Calu3 (cell line): ENCODE results near the gene MAD1L1. TPM values are rescaled to one million over a fixed set of nuclear protein-coding genes. Genes with fewer than 3 reads are reported as not detected.

Experiments
- BruUV-seq: library from RNA; stranded (reverse); fragments of 400-500 nt; replicated peaks from 2 replicates; lab custom pipeline; 2021; lab: Mats Ljungman, UMichigan
- CTCF ChIA-PET: fragments of 300-600 bp; sonication (Branson Sonifier 250); formaldehyde crosslinking; loops from one replicate; lab custom pipeline; 2022; ENCODE audit warnings: antibody characterized with exemption; lab: Charles Lee
- DNase-seq: peaks from one replicate; pipeline ENCODE4 v3.0.0; 2022
- H3K27ac Mint-ChIP-seq: one replicate; pipeline ENCODE4 v1.8.0; 2022; ENCODE audit warnings: mixed read lengths; ENCODE audit not compliant: unreplicated experiment
- H3K27me3 Mint-ChIP-seq: one replicate; pipeline ENCODE4 v1.8.0; 2022; ENCODE audit warnings: mixed read lengths; ENCODE audit not compliant: unreplicated experiment
- H3K36me3 Mint-ChIP-seq: one replicate; pipeline ENCODE4 v1.8.0; 2022; ENCODE audit warnings: mild to moderate bottlenecking, moderate library complexity, mixed read lengths; ENCODE audit not compliant: insufficient read depth, unreplicated experiment
- H3K4me1 Mint-ChIP-seq: one replicate; pipeline ENCODE4 v1.8.0; 2022; ENCODE audit warnings: mild to moderate bottlenecking, low read depth, mixed read lengths; ENCODE audit not compliant: unreplicated experiment
- H3K4me3 Mint-ChIP-seq: one replicate; pipeline ENCODE4 v1.8.0; 2022; ENCODE audit warnings: mild to moderate bottlenecking, low read depth, moderate library complexity, mixed read lengths; ENCODE audit not compliant: unreplicated experiment
- H3K9me3 Mint-ChIP-seq: one replicate; pipeline ENCODE4 v1.8.0; 2022; ENCODE audit warnings: low read depth, mixed read lengths; ENCODE audit not compliant: unreplicated experiment
- intact Hi-C: fragments of 100-400 bp; cut with micrococcal nuclease; formaldehyde crosslinking; loops from one replicate; pipeline ENCODE4 v1.10.0; 2022; ENCODE audit not compliant: unreplicated experiment
- total RNA-seq: library from RNA; stranded (reverse); gene quantifications from 2 replicates; pipeline ENCODE4 v1.2.3, GENCODE V29; 2022
- TF ChIP-seq, protein P1 (sequence below): fragments of 200-600 bp; IDR thresholded peaks from one replicate; pipeline ENCODE4 v1.8.0; 2022; ENCODE audit warnings: antibody characterized with exemption; ENCODE audit not compliant: unreplicated experiment

Gene MAD1L1
- total RNA-seq, 1 experiment from 2014 or later = 86.0 TPM

- intact Hi-C loops = no loop called here
- DNase-seq = no peak
- Mint-ChIP-seq H3K27ac (no peak overlapping the region), H3K36me3 (no peaks in the 10 kb centered on the region), H3K9me3 (no peaks in the 10 kb centered on the region), H3K4me3 (no peak overlapping the region), H3K27me3 (no peaks in the 10 kb centered on the region), H3K4me1 (no peaks in the 10 kb centered on the region)
- BruUV-seq = no TSS peak
- CTCF ChIA-PET = interaction anchor here (0.7 to 1.1 kb wide), 2 partner anchors 12 to 125 kb away, joined by 5 read pairs; no protein-coding TSS in a partner anchor
- TF ChIP-seq, protein P1, sequence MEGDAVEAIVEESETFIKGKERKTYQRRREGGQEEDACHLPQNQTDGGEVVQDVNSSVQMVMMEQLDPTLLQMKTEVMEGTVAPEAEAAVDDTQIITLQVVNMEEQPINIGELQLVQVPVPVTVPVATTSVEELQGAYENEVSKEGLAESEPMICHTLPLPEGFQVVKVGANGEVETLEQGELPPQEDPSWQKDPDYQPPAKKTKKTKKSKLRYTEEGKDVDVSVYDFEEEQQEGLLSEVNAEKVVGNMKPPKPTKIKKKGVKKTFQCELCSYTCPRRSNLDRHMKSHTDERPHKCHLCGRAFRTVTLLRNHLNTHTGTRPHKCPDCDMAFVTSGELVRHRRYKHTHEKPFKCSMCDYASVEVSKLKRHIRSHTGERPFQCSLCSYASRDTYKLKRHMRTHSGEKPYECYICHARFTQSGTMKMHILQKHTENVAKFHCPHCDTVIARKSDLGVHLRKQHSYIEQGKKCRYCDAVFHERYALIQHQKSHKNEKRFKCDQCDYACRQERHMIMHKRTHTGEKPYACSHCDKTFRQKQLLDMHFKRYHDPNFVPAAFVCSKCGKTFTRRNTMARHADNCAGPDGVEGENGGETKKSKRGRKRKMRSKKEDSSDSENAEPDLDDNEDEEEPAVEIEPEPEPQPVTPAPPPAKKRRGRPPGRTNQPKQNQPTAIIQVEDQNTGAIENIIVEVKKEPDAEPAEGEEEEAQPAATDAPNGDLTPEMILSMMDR = no peak
These were observed 47.2 kb upstream of the MAD1L1 start for GRCh38 chr7:2279896-2280295.

DNA sequence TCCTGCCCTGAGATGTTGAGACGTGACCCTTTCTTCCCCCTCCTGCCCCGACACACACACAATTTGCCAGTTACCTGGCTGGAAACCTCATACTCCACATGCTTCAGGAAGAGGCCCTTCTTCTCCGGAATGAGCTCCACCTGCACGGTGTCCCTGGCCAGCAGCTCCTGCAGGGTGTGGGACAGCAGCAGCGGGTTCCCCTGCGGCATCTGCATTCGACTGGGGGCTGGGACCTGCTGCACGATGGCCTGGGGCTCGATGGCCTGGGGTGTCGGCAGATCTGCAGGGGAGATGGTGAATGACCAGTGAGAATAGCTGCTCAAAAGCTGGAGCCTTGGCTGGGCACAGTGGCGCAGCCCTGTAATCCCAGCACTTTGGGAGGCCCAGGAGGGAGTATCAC is 45.3 kb upstream of the MAD1L1 start:
- TF ChIP-seq, protein P1 = no peak
- Mint-ChIP-seq H3K36me3 (no peaks in the 10 kb centered on the region), H3K9me3 (no peaks in the 10 kb centered on the region), H3K27me3 (no peaks in the 10 kb centered on the region), H3K4me1 (no peaks in the 10 kb centered on the region), H3K27ac (no peak overlapping the region), H3K4me3 (no peak overlapping the region)
- intact Hi-C loops = no loop called here
- CTCF ChIA-PET = no interaction called here
- DNase-seq = no peak
- BruUV-seq = no TSS peak

DNA sequence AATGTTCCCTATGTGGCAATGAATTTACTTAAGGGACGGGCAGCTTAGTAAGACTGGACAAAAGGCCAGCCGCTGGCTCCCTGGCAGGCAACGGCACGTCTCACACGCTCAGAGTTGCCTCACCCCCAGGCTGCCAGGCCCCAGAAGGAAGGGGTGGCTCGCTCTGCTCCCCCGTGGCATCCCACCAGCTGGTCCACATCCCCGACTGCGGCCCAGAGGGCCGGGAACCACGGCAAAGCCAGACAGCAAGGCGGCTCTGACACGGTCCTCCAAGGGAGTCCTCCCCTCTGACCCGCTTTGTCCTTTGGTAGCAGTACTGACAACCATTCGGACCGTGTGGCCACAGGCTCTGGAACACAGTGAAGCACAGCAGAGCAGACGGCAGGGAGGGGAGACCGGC is 43.4 kb upstream of the MAD1L1 start:
- no TSS peak for BruUV-seq
- CTCF ChIA-PET = interaction anchor here (0.7 kb wide), 2 partner anchors 16 to 786 kb away, joined by 3 read pairs; no protein-coding TSS in a partner anchor
- H3K27ac Mint-ChIP-seq = no peak overlapping the region
- TF ChIP-seq, protein P1 = no peak
- intact Hi-C loops = no loop called here
- H3K36me3 Mint-ChIP-seq = peaks cover 7% of the 10 kb centered on the region
- no peaks in the 10 kb centered on the region for H3K9me3 Mint-ChIP-seq
- no peak overlapping the region for H3K4me3 Mint-ChIP-seq
- H3K4me1 Mint-ChIP-seq = no peaks in the 10 kb centered on the region
- H3K27me3 Mint-ChIP-seq = no peaks in the 10 kb centered on the region
- no peak for DNase-seq

DNA sequence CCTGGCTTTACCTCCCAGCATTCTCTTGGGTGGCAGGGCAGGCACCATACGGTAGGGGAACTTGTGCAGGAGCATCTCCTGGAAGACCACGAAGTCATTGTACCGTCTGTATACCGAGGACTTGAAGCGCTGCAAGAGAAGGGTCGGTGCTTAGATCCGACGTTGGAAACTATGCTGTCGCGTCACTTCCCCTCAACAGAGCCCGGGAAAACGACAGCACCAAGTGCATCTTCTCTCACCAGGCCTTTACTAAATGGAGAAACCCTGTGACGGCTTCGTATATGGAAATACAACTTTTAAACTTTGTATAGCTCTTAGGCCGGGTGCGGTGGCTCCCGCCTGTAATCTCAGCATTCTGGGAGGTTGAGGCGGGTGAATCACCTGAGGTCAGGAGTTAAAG is 42.4 kb upstream of the MAD1L1 start:
- Mint-ChIP-seq H3K27me3 (no peaks in the 10 kb centered on the region), H3K36me3 (peaks cover 12% of the 10 kb centered on the region), H3K27ac (no peak overlapping the region), H3K4me3 (no peak overlapping the region), H3K9me3 (no peaks in the 10 kb centered on the region), H3K4me1 (no peaks in the 10 kb centered on the region)
- CTCF ChIA-PET = interaction anchor here (0.7 kb wide), 1 partner anchor 184 kb away, joined by 3 read pairs; no protein-coding TSS in a partner anchor
- DNase-seq = no peak
- TF ChIP-seq, protein P1 = no peak
- no TSS peak for BruUV-seq
- intact Hi-C loops = no loop called here
